ENCODE data around the gene ZNF638.

DNA sequence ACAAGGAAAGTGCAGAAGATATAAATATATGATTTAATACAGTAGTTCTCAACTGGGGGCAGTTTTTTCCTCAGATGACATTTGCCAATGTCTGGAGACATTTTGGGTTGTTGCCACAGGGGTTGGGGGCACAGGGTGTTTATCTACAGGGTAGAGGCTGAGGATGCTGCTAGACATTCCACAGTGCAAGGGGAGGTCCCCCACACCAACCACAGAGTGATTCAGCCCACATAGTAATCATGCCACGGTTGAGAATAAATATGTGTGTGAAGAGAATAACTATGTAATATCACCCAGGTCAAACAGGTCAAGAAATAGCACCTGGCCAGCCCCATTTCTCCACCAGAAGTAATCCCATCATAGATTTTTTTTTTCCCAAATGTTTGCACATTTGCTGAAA, 139.7 kb downstream of the ZNF638 start:
- TF ChIP-seq, protein P1, sequence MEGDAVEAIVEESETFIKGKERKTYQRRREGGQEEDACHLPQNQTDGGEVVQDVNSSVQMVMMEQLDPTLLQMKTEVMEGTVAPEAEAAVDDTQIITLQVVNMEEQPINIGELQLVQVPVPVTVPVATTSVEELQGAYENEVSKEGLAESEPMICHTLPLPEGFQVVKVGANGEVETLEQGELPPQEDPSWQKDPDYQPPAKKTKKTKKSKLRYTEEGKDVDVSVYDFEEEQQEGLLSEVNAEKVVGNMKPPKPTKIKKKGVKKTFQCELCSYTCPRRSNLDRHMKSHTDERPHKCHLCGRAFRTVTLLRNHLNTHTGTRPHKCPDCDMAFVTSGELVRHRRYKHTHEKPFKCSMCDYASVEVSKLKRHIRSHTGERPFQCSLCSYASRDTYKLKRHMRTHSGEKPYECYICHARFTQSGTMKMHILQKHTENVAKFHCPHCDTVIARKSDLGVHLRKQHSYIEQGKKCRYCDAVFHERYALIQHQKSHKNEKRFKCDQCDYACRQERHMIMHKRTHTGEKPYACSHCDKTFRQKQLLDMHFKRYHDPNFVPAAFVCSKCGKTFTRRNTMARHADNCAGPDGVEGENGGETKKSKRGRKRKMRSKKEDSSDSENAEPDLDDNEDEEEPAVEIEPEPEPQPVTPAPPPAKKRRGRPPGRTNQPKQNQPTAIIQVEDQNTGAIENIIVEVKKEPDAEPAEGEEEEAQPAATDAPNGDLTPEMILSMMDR (IDR thresholded peaks at IDR 0.05; ENCODE audit: insufficient read depth, low read depth, low read length): no peak
- TF ChIP-seq EZH2 (IDR thresholded peaks at IDR 0.05; ENCODE audit: insufficient read depth, low read length): no peak
